Activated CD4-positive, alpha-beta T cell treated with anti-CD3 and anti-CD28 coated beads for 36 hours (primary cell): ENCODE results near the gene FARS2. TPM values are rescaled to one million over a fixed set of nuclear protein-coding genes. Genes with fewer than 3 reads are reported as not detected.

Experiments used
- ATAC-seq: fragments of 200-7000 bp; cut with Tn5 transposase; one replicate; pipeline ENCODE4 v1.10.0; 2021; ENCODE audit warnings: mild to moderate bottlenecking, moderate library complexity
- CTCF ChIA-PET: fragments of 350-600 bp; sonication (Branson Sonifier 250); formaldehyde crosslinking; loops from one replicate; lab custom pipeline; 2021; ENCODE audit warnings: antibody characterized with exemption; lab: Charles Lee
- POLR2A ChIA-PET: fragments of 350-600 bp; sonication (Branson Sonifier 250); formaldehyde crosslinking; loops from one replicate; lab custom pipeline; 2021; ENCODE audit warnings: antibody characterized with exemption, inconsistent platforms; lab: Charles Lee
- DNase-seq: peaks from one replicate; pipeline ENCODE4 v3.0.0-alpha.2; 2020
- H3K27ac Mint-ChIP-seq: one replicate; pipeline ENCODE4 v1.8.0; 2021; ENCODE audit warnings: mixed read lengths
- H3K27me3 Mint-ChIP-seq: one replicate; pipeline ENCODE4 v1.8.0; 2021; ENCODE audit warnings: mixed read lengths
- H3K36me3 Mint-ChIP-seq: one replicate; pipeline ENCODE4 v1.8.0; 2021; ENCODE audit warnings: low read depth, mixed read lengths
- H3K4me1 Mint-ChIP-seq: one replicate; pipeline ENCODE4 v1.8.0; 2021; ENCODE audit warnings: mixed read lengths
- H3K4me3 Mint-ChIP-seq: one replicate; pipeline ENCODE4 v1.8.0; 2021; ENCODE audit warnings: mild to moderate bottlenecking, moderate library complexity, mixed read lengths
- H3K9me3 Mint-ChIP-seq: one replicate; pipeline ENCODE4 v1.8.0; 2021; ENCODE audit warnings: low read depth, mixed read lengths
- intact Hi-C, 2 experiments: fragments of 100-400 bp; cut with DNase I in 1 of 2; cut with micrococcal nuclease in 1 of 2; formaldehyde crosslinking; loops; one replicate each; pipeline versions ENCODE4 v1.14.2 to v1.15.1; 2022 to 2024; cut with DNase I, micrococcal nuclease
- total RNA-seq, 2 experiments: library from RNA; stranded (reverse); gene quantifications; one replicate each; pipeline ENCODE4 v1.2.3, GENCODE V29; 2021

Gene FARS2
- total RNA-seq, 2 experiments from 2014 or later = 17.6 to 18.4 TPM

- Mint-ChIP-seq H3K9me3 (no peaks in the 10 kb centered on the region), H3K27ac (peak overlapping the region; percentile 49), H3K36me3 (no peaks in the 10 kb centered on the region), H3K4me3 (no peak overlapping the region), H3K4me1 (peaks cover 66% of the 10 kb centered on the region), H3K27me3 (no peaks in the 10 kb centered on the region)
- ChIA-PET POLR2A (no interaction called here), CTCF (no interaction called here)
- DNase-seq (no peak), ATAC-seq (no peak)
- intact Hi-C loops = no loop called here
Observed at GRCh38 chr6:5666695-5667094, 405.4 kb downstream of the FARS2 start.

- POLR2A ChIA-PET = interaction anchor here (0.5 kb wide), 1 partner anchor 59 kb away, joined by 4 read pairs; no protein-coding TSS in a partner anchor
- CTCF ChIA-PET = interaction anchor here (0.7 kb wide), 1 partner anchor 37 kb away, joined by 3 read pairs; no protein-coding TSS in a partner anchor
- no peaks in the 10 kb centered on the region for H3K36me3 Mint-ChIP-seq
- ATAC-seq = no peak
- intact Hi-C loops = no loop called here
- H3K4me3 Mint-ChIP-seq = no peak overlapping the region
- no peak for DNase-seq
- peaks cover 74% of the 10 kb centered on the region for H3K4me1 Mint-ChIP-seq
- H3K9me3 Mint-ChIP-seq = no peaks in the 10 kb centered on the region
- H3K27me3 Mint-ChIP-seq = no peaks in the 10 kb centered on the region
- H3K27ac Mint-ChIP-seq = no peak overlapping the region
Observed at GRCh38 chr6:5667737-5668136, 406.4 kb downstream of the FARS2 start.

GRCh38 chr6:5670381-5670780 lies 409.1 kb downstream of the FARS2 start:
- no peaks in the 10 kb centered on the region for H3K36me3 Mint-ChIP-seq
- ChIA-PET CTCF (no interaction called here), POLR2A (no interaction called here)
- DNase-seq (no peak), ATAC-seq (no peak)
- no peak overlapping the region for H3K27ac Mint-ChIP-seq
- H3K4me1 Mint-ChIP-seq = peaks cover 53% of the 10 kb centered on the region
- intact Hi-C loops = no loop called here
- no peaks in the 10 kb centered on the region for H3K9me3 Mint-ChIP-seq
- no peaks in the 10 kb centered on the region for H3K27me3 Mint-ChIP-seq
- H3K4me3 Mint-ChIP-seq = no peak overlapping the region

- Mint-ChIP-seq H3K36me3 (no peaks in the 10 kb centered on the region), H3K9me3 (no peaks in the 10 kb centered on the region), H3K4me1 (peaks cover 47% of the 10 kb centered on the region), H3K27me3 (no peaks in the 10 kb centered on the region), H3K27ac (peak overlapping the region; percentile 73), H3K4me3 (no peak overlapping the region)
- ChIA-PET CTCF (interaction anchor here (0.6 to 1.4 kb wide), 4 partner anchors 12 to 527 kb away, joined by 3 to 4 read pairs (median 4); no protein-coding TSS in a partner anchor), POLR2A (no interaction called here)
- DNase-seq (peak; percentile 29), ATAC-seq (peak; percentile 96)
- intact Hi-C loops = no loop called here
Observed at GRCh38 chr6:5670811-5671561, 409.7 kb downstream of the FARS2 start.

- Mint-ChIP-seq H3K4me3 (no peak overlapping the region), H3K9me3 (no peaks in the 10 kb centered on the region), H3K27me3 (no peaks in the 10 kb centered on the region), H3K27ac (peak overlapping the region; percentile 73), H3K4me1 (peaks cover 39% of the 10 kb centered on the region), H3K36me3 (no peaks in the 10 kb centered on the region)
- peak; percentile 16 for ATAC-seq
- peak; percentile 25 for DNase-seq
- POLR2A ChIA-PET = no interaction called here
- CTCF ChIA-PET = interaction anchor here (0.6 to 1.4 kb wide), 4 partner anchors 13 to 528 kb away, joined by 3 to 4 read pairs (median 4); no protein-coding TSS in a partner anchor
- intact Hi-C loops = no loop called here
Observed at GRCh38 chr6:5671601-5672559, 410.6 kb downstream of the FARS2 start.

- POLR2A ChIA-PET = no interaction called here
- H3K9me3 Mint-ChIP-seq = no peaks in the 10 kb centered on the region
- no peak for ATAC-seq
- H3K4me1 Mint-ChIP-seq = peaks cover 36% of the 10 kb centered on the region
- CTCF ChIA-PET = interaction anchor here (1.2 kb wide), 1 partner anchor 202 kb away, joined by 4 read pairs; no protein-coding TSS in a partner anchor
- H3K36me3 Mint-ChIP-seq = no peaks in the 10 kb centered on the region
- no peaks in the 10 kb centered on the region for H3K27me3 Mint-ChIP-seq
- H3K4me3 Mint-ChIP-seq = no peak overlapping the region
- no peak overlapping the region for H3K27ac Mint-ChIP-seq
- intact Hi-C loops = no loop called here
- DNase-seq = no peak
Observed at GRCh38 chr6:5672581-5673011, 411.3 kb downstream of the FARS2 start.

- intact Hi-C loops = no loop called here
- ATAC-seq (no peak), DNase-seq (no peak)
- Mint-ChIP-seq H3K4me3 (no peak overlapping the region), H3K4me1 (peaks cover 33% of the 10 kb centered on the region), H3K9me3 (no peaks in the 10 kb centered on the region), H3K27me3 (no peaks in the 10 kb centered on the region), H3K27ac (no peak overlapping the region), H3K36me3 (peaks cover 2% of the 10 kb centered on the region)
- ChIA-PET POLR2A (no interaction called here), CTCF (interaction anchor here (0.7 to 0.8 kb wide), 2 partner anchors 22 to 110 kb away, joined by 3 to 4 read pairs; no protein-coding TSS in a partner anchor)
Observed at GRCh38 chr6:5673019-5673790, 411.9 kb downstream of the FARS2 start.

- H3K4me3 Mint-ChIP-seq = no peak overlapping the region
- peaks cover 29% of the 10 kb centered on the region for H3K4me1 Mint-ChIP-seq
- H3K36me3 Mint-ChIP-seq = peaks cover 2% of the 10 kb centered on the region
- CTCF ChIA-PET = no interaction called here
- intact Hi-C loops = no loop called here
- POLR2A ChIA-PET = no interaction called here
- ATAC-seq (no peak), DNase-seq (no peak)
- H3K9me3 Mint-ChIP-seq = no peaks in the 10 kb centered on the region
- H3K27ac Mint-ChIP-seq = no peak overlapping the region
- H3K27me3 Mint-ChIP-seq = no peaks in the 10 kb centered on the region
Observed at GRCh38 chr6:5674141-5674540, 412.8 kb downstream of the FARS2 start.

- DNase-seq (no peak), ATAC-seq (no peak)
- ChIA-PET POLR2A (no interaction called here), CTCF (no interaction called here)
- Mint-ChIP-seq H3K9me3 (no peaks in the 10 kb centered on the region), H3K4me1 (peaks cover 31% of the 10 kb centered on the region), H3K27ac (no peak overlapping the region), H3K27me3 (no peaks in the 10 kb centered on the region), H3K4me3 (no peak overlapping the region), H3K36me3 (peaks cover 2% of the 10 kb centered on the region)
- intact Hi-C loops = no loop called here
Observed at GRCh38 chr6:5674721-5675120, 413.4 kb downstream of the FARS2 start.

GRCh38 chr6:5676701-5677100 lies 415.4 kb downstream of the FARS2 start:
- ChIA-PET POLR2A (no interaction called here), CTCF (no interaction called here)
- Mint-ChIP-seq H3K27ac (no peak overlapping the region), H3K4me1 (peaks cover 29% of the 10 kb centered on the region), H3K27me3 (no peaks in the 10 kb centered on the region), H3K9me3 (no peaks in the 10 kb centered on the region), H3K36me3 (peaks cover 2% of the 10 kb centered on the region), H3K4me3 (no peak overlapping the region)
- ATAC-seq (no peak), DNase-seq (no peak)
- intact Hi-C loops = no loop called here
